ENCODE results near the gene TRAK1.
A peak's percentile ranks its signal among the peaks of the same experiment; 100 is the strongest.

The TRAK1 gene

GRCh38 chr3:42081838-42082473 lies 9.2 kb upstream of the TRAK1 start:
- Histone ChIP-seq H3K4me3 (no peak overlapping the region; a peak in 1 of 20 replicates), H3K27me3 (no peaks in the 10 kb centered on the region), H3K4me1 (peaks cover 40 to 52% (median 47%) of the 10 kb centered on the region in 10 experiments), H3K36me3 (peaks cover 3 to 24% (median 15%) of the 10 kb centered on the region in 11 experiments; a peak in 21 of 22 replicates), H3K9ac (peak overlapping the region in 9 of 11 experiments; percentile 1 to 53 (median 37); a peak in 8 of 22 replicates), H3K9me3 (replicated peaks in 1 of 11) (peaks cover 4 to 21% (median 17%) of the 10 kb centered on the region in 11 experiments; a peak in 21 of 22 replicates), H4K20me1 (peaks cover 15 to 95% (median 56%) of the 10 kb centered on the region in 11 experiments; a peak in 18 of 22 replicates), H3K27ac (peak overlapping the region; percentile 22 to 65 (median 52); a peak in 20 of 22 replicates), H3K4me2 (peak overlapping the region; percentile 57 to 83 (median 72))
- TF ChIP-seq Cebpa-rat (IDR thresholded peaks at IDR 0.05), result no peak

GRCh38 chr3:42084586-42084985 lies 6.6 kb upstream of the TRAK1 start:
- Histone ChIP-seq H3K4me3 (no peak overlapping the region), H3K4me2 (no peak overlapping the region), H4K20me1 (peaks cover 10 to 91% (median 57%) of the 10 kb centered on the region in 11 experiments; a peak in 18 of 22 replicates), H3K27me3 (no peaks in the 10 kb centered on the region), H3K4me1 (peaks cover 33 to 42% (median 38%) of the 10 kb centered on the region in 10 experiments), H3K27ac (no peak overlapping the region), H3K9me3 (replicated peaks in 1 of 11) (peaks cover 0 to 7% (median 0%) of the 10 kb centered on the region in 11 experiments; a peak in 1 of 22 replicates), H3K36me3 (peaks cover 29 to 40% (median 34%) of the 10 kb centered on the region in 11 experiments), H3K9ac (no peak overlapping the region)
- no peak for TF ChIP-seq Cebpa-rat (IDR thresholded peaks at IDR 0.05)

- peaks cover 21 to 31% (median 27%) of the 10 kb centered on the region in 10 experiments for H3K4me1 ChIP-seq
- H4K20me1 ChIP-seq, result peaks cover 0 to 79% (median 45%) of the 10 kb centered on the region in 11 experiments; a peak in 17 of 22 replicates
- no peak overlapping the region for H3K27ac ChIP-seq
- H3K27me3 ChIP-seq, result no peaks in the 10 kb centered on the region
- TF ChIP-seq Cebpa-rat (IDR thresholded peaks at IDR 0.05), result no peak
- no peak overlapping the region for H3K4me2 ChIP-seq
- no peak overlapping the region for H3K4me3 ChIP-seq
- peaks cover 41 to 52% (median 46%) of the 10 kb centered on the region in 11 experiments for H3K36me3 ChIP-seq
- peaks cover 0 to 19% (median 0%) of the 10 kb centered on the region in 11 experiments; a peak in 8 of 22 replicates for H3K9me3 ChIP-seq (replicated peaks in 1 of 11)
- no peak overlapping the region for H3K9ac ChIP-seq
Observed at GRCh38 chr3:42085641-42086376, 5.3 kb upstream of the TRAK1 start.

- no peak overlapping the region for H3K4me2 ChIP-seq
- peaks cover 54 to 69% (median 64%) of the 10 kb centered on the region in 11 experiments for H3K36me3 ChIP-seq
- no peak overlapping the region for H3K4me3 ChIP-seq
- peaks cover 3 to 37% (median 23%) of the 10 kb centered on the region in 10 experiments for H3K4me1 ChIP-seq
- no peaks in the 10 kb centered on the region for H3K27me3 ChIP-seq
- peaks cover 0 to 48% (median 39%) of the 10 kb centered on the region in 11 experiments; a peak in 16 of 22 replicates for H4K20me1 ChIP-seq
- H3K27ac ChIP-seq, result no peak overlapping the region
- H3K9me3 ChIP-seq (replicated peaks in 1 of 11), result peaks cover 0 to 38% (median 14%) of the 10 kb centered on the region in 11 experiments; a peak in 13 of 22 replicates
- H3K9ac ChIP-seq, result no peak overlapping the region
- TF ChIP-seq Cebpa-rat (IDR thresholded peaks at IDR 0.05), result no peak
Observed at GRCh38 chr3:42088803-42089530, 2.2 kb upstream of the TRAK1 start.

GRCh38 chr3:42092006-42092405 lies 849 bp downstream of the TRAK1 start:
- Histone ChIP-seq H3K4me3 (no peak overlapping the region; a peak in 1 of 20 replicates), H3K36me3 (peaks cover 65 to 89% (median 76%) of the 10 kb centered on the region in 11 experiments), H3K4me2 (peak overlapping the region in 7 of 11 experiments; percentile 8 to 33 (median 18); a peak in 9 of 22 replicates), H3K9me3 (replicated peaks in 1 of 11) (peaks cover 0 to 38% (median 14%) of the 10 kb centered on the region in 11 experiments; a peak in 13 of 22 replicates), H3K27me3 (no peaks in the 10 kb centered on the region), H3K4me1 (peaks cover 13 to 45% (median 35%) of the 10 kb centered on the region in 10 experiments), H3K9ac (no peak overlapping the region), H4K20me1 (peaks cover 7 to 44% (median 21%) of the 10 kb centered on the region in 11 experiments; a peak in 15 of 22 replicates), H3K27ac (peak overlapping the region in 7 of 11 experiments; percentile 6 to 42 (median 11); a peak in 4 of 22 replicates)
- TF ChIP-seq Cebpa-rat (IDR thresholded peaks at IDR 0.05), result no peak

GRCh38 chr3:42094128-42094527 lies 3.0 kb downstream of the TRAK1 start:
- Histone ChIP-seq H3K9me3 (replicated peaks in 1 of 11) (peaks cover 0 to 35% (median 14%) of the 10 kb centered on the region in 11 experiments; a peak in 13 of 22 replicates), H4K20me1 (peaks cover 15 to 50% (median 29%) of the 10 kb centered on the region in 11 experiments; a peak in 19 of 22 replicates), H3K4me2 (peak overlapping the region in 8 of 11 experiments; percentile 1 to 49 (median 18); a peak in 6 of 22 replicates), H3K9ac (no peak overlapping the region), H3K4me3 (no peak overlapping the region), H3K4me1 (peaks cover 34 to 67% (median 55%) of the 10 kb centered on the region in 10 experiments), H3K27ac (no peak overlapping the region), H3K27me3 (no peaks in the 10 kb centered on the region), H3K36me3 (peaks cover 45 to 77% (median 55%) of the 10 kb centered on the region in 11 experiments)
- no peak for TF ChIP-seq Cebpa-rat (IDR thresholded peaks at IDR 0.05)

GRCh38 chr3:42094691-42095391 lies 3.7 kb downstream of the TRAK1 start:
- Histone ChIP-seq H3K4me3 (no peak overlapping the region), H3K4me1 (peaks cover 41 to 73% (median 61%) of the 10 kb centered on the region in 10 experiments), H3K9ac (no peak overlapping the region), H3K27ac (no peak overlapping the region), H3K9me3 (replicated peaks in 1 of 11) (peaks cover 0 to 28% (median 14%) of the 10 kb centered on the region in 11 experiments; a peak in 13 of 22 replicates), H3K27me3 (no peaks in the 10 kb centered on the region), H3K4me2 (no peak overlapping the region), H3K36me3 (peaks cover 38 to 70% (median 48%) of the 10 kb centered on the region in 11 experiments), H4K20me1 (peaks cover 19 to 55% (median 34%) of the 10 kb centered on the region in 11 experiments; a peak in 19 of 22 replicates)
- no peak for TF ChIP-seq Cebpa-rat (IDR thresholded peaks at IDR 0.05)

- Histone ChIP-seq H3K9ac (no peak overlapping the region), H3K36me3 (peaks cover 31 to 63% (median 41%) of the 10 kb centered on the region in 11 experiments), H4K20me1 (peaks cover 22 to 61% (median 40%) of the 10 kb centered on the region in 11 experiments; a peak in 19 of 22 replicates), H3K4me3 (no peak overlapping the region), H3K27me3 (no peaks in the 10 kb centered on the region), H3K9me3 (replicated peaks in 1 of 11) (peaks cover 0 to 21% (median 11%) of the 10 kb centered on the region in 11 experiments; a peak in 12 of 22 replicates), H3K4me1 (peaks cover 47 to 73% (median 61%) of the 10 kb centered on the region in 10 experiments), H3K27ac (no peak overlapping the region), H3K4me2 (no peak overlapping the region)
- TF ChIP-seq Cebpa-rat (IDR thresholded peaks at IDR 0.05), result no peak
Observed at GRCh38 chr3:42095540-42095939, 4.4 kb downstream of the TRAK1 start.

All from BLaER1 treated with 17β-estradiol and CSF1 and Interleukin-3, amounts not matched to agents 10 nM and 100 nM (cell line).